SKM-1 treated with dmso at 0.1 percent for 144 hours (cell line): Measurements from ENCODE around the gene PTPRN2.

Experiments
- DNase-seq: peaks from one replicate; lab custom pipeline; 2025; ENCODE audit not compliant: unreplicated experiment; lab: John Stamatoyannopoulos, UW

PTPRN2 gene

GRCh38 chr7:157977306-157977705 is 610.3 kb downstream of the PTPRN2 start:
- no peak for DNase-seq

- DNase-seq = no peak
These were observed 611.2 kb downstream of the PTPRN2 start for GRCh38 chr7:157976406-157976805.

- no peak for DNase-seq
These were observed 611.9 kb downstream of the PTPRN2 start for GRCh38 chr7:157975401-157976372.

- DNase-seq = no peak
These were observed 612.9 kb downstream of the PTPRN2 start for GRCh38 chr7:157974678-157975230.

- no peak for DNase-seq
These were observed 613.5 kb downstream of the PTPRN2 start for GRCh38 chr7:157973971-157974677.

- no peak for DNase-seq
These were observed 614.7 kb downstream of the PTPRN2 start for GRCh38 chr7:157972914-157973313.

- DNase-seq = no peak
These were observed 616.1 kb downstream of the PTPRN2 start for GRCh38 chr7:157971501-157971900.

GRCh38 chr7:157970744-157971143 is 616.9 kb downstream of the PTPRN2 start:
- no peak for DNase-seq

GRCh38 chr7:157969995-157970394 is 617.6 kb downstream of the PTPRN2 start:
- DNase-seq = no peak

GRCh38 chr7:157966490-157966889 is 621.1 kb downstream of the PTPRN2 start:
- DNase-seq = no peak

- no peak for DNase-seq
These were observed 623.1 kb downstream of the PTPRN2 start for GRCh38 chr7:157964521-157964920.

- no peak for DNase-seq
These were observed 623.6 kb downstream of the PTPRN2 start for GRCh38 chr7:157964016-157964415.

- no peak for DNase-seq
These were observed 624.1 kb downstream of the PTPRN2 start for GRCh38 chr7:157963526-157963925.

- DNase-seq = no peak
These were observed 624.9 kb downstream of the PTPRN2 start for GRCh38 chr7:157962458-157963306.

- DNase-seq = no peak
These were observed 625.7 kb downstream of the PTPRN2 start for GRCh38 chr7:157961731-157962457.

GRCh38 chr7:157955348-157955999 is 632.1 kb downstream of the PTPRN2 start:
- no peak for DNase-seq

- DNase-seq = no peak
These were observed 632.7 kb downstream of the PTPRN2 start for GRCh38 chr7:157954901-157955300.

GRCh38 chr7:157952841-157953645 is 634.6 kb downstream of the PTPRN2 start:
- no peak for DNase-seq
